ENCODE results near the gene B4GALT5.
A peak's percentile ranks its signal among the peaks of the same experiment; 100 is the strongest.

B4GALT5 gene

GRCh38 chr20:49752201-49752903 lies 38.7 kb upstream of the B4GALT5 start:
- H3K27ac ChIP-seq = no peak overlapping the region

DNA sequence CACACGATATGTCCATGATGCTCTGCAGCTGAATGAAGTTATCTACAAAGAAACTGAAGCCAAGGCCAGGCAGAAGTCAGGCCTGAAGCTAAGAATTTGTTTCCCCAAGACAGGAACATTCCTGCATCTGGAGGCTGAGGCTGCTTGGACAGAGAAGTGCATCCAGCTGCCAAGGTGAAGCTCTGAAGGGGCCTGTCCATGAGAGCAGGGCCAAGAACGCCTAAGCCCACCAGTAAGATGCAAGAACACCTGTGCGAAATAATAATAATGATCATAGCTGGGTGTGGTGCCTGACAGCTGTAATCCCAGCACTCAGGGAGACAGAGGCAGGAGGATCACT lies 37.7 kb upstream of the B4GALT5 start:
- Histone ChIP-seq H3K36me3 (no peaks in the 10 kb centered on the region), H3K9me3 (no peaks in the 10 kb centered on the region), H3K4me3 (no peak overlapping the region), H3K27ac (no peak overlapping the region), H4K20me1 (no peaks in the 10 kb centered on the region), H3K9ac (no peak overlapping the region), H3K4me2 (peak overlapping the region; percentile 21), H3K27me3 (no peaks in the 10 kb centered on the region), H3K4me1 (peaks cover 25% of the 10 kb centered on the region)
- TF ChIP-seq Cebpa-rat (IDR thresholded peaks at IDR 0.05) = no peak

More at GRCh38 chr20:49752201-49752903, 38.7 kb upstream of the B4GALT5 start:
- Histone ChIP-seq H3K4me3 (no peak overlapping the region), H4K20me1 (no peaks in the 10 kb centered on the region), H3K9ac (no peak overlapping the region), H3K4me2 (peak overlapping the region; percentile 24; the same call in 1 of the 2 replicates), H3K27me3 (no peaks in the 10 kb centered on the region), H3K4me1 (peaks cover 25% of the 10 kb centered on the region), H3K36me3 (no peaks in the 10 kb centered on the region), H3K9me3 (no peaks in the 10 kb centered on the region; the same call in 1 of the 2 replicates)
- TF ChIP-seq Cebpa-rat (IDR thresholded peaks at IDR 0.05) = no peak

DNA sequence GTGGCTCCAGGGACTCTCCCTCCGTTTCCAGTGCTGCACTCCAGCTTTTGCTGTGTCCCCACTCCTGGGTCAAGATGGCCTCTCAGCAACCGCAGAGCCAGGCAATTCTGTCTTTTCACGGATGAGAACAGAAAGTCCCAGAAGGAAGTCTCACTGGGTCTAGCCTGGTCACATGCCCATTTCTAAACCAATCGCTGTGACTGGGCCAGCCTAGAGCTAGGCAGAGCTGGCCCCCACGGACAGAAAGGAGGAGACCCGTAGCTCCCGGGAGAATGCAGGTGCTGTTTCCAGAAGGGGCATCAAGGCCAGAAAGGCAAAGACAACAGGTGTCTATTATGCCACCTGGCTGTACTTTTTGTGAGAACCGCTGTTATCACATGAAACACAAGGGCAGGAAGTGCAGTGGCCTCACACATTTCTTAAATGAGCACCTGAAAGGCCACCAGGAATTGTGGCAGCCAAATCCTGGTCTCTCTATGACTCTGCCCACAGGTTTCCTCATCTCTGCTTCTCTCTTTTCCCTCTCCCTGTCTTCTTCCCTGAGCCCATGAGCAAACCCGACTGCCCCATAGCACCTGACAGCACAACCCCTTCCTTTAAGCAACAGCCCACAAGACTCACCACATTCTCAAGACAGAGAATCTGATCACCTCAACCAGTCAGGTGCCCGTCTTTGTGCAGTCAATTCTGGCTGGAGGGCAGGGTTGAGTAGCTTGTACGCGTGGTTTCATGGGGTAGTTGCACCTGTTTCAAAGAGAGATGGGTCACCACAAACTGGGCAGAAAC lies 37.1 kb upstream of the B4GALT5 start:
- Histone ChIP-seq H3K27me3 (no peaks in the 10 kb centered on the region), H3K27ac (no peak overlapping the region), H3K9ac (no peak overlapping the region), H4K20me1 (no peaks in the 10 kb centered on the region), H3K4me1 (peaks cover 25% of the 10 kb centered on the region), H3K4me2 (peak overlapping the region; percentile 21), H3K9me3 (no peaks in the 10 kb centered on the region), H3K4me3 (no peak overlapping the region), H3K36me3 (no peaks in the 10 kb centered on the region)
- TF ChIP-seq Cebpa-rat (IDR thresholded peaks at IDR 0.05) = no peak

- no peak overlapping the region for H3K27ac ChIP-seq
- H3K4me2 ChIP-seq = no peak overlapping the region
- no peak overlapping the region for H3K4me3 ChIP-seq
- peaks cover 25% of the 10 kb centered on the region for H3K4me1 ChIP-seq
- TF ChIP-seq Cebpa-rat (IDR thresholded peaks at IDR 0.05) = no peak
- no peaks in the 10 kb centered on the region for H4K20me1 ChIP-seq
- no peaks in the 10 kb centered on the region for H3K27me3 ChIP-seq
- H3K36me3 ChIP-seq = no peaks in the 10 kb centered on the region
- no peaks in the 10 kb centered on the region for H3K9me3 ChIP-seq
- H3K9ac ChIP-seq = no peak overlapping the region
These were observed 35.9 kb upstream of the B4GALT5 start for GRCh38 chr20:49749625-49750024.

- H3K9ac ChIP-seq = no peak overlapping the region
- H3K27ac ChIP-seq = no peak overlapping the region
- no peaks in the 10 kb centered on the region for H3K9me3 ChIP-seq
- H3K4me1 ChIP-seq = peaks cover 23% of the 10 kb centered on the region
- no peaks in the 10 kb centered on the region for H3K36me3 ChIP-seq
- H3K27me3 ChIP-seq = no peaks in the 10 kb centered on the region
- no peak for TF ChIP-seq Cebpa-rat (IDR thresholded peaks at IDR 0.05)
- H3K4me2 ChIP-seq = no peak overlapping the region
- no peak overlapping the region for H3K4me3 ChIP-seq
- no peaks in the 10 kb centered on the region for H4K20me1 ChIP-seq
These were observed 34.8 kb upstream of the B4GALT5 start for GRCh38 chr20:49748525-49748838.

- Histone ChIP-seq H3K4me1 (peaks cover 17% of the 10 kb centered on the region), H3K4me2 (no peak overlapping the region), H3K27me3 (no peaks in the 10 kb centered on the region), H3K9me3 (no peaks in the 10 kb centered on the region), H3K27ac (no peak overlapping the region), H4K20me1 (no peaks in the 10 kb centered on the region), H3K4me3 (no peak overlapping the region), H3K36me3 (no peaks in the 10 kb centered on the region), H3K9ac (no peak overlapping the region)
- TF ChIP-seq Cebpa-rat (IDR thresholded peaks at IDR 0.05) = no peak
These were observed 34.2 kb upstream of the B4GALT5 start for GRCh38 chr20:49747707-49748524.

DNA sequence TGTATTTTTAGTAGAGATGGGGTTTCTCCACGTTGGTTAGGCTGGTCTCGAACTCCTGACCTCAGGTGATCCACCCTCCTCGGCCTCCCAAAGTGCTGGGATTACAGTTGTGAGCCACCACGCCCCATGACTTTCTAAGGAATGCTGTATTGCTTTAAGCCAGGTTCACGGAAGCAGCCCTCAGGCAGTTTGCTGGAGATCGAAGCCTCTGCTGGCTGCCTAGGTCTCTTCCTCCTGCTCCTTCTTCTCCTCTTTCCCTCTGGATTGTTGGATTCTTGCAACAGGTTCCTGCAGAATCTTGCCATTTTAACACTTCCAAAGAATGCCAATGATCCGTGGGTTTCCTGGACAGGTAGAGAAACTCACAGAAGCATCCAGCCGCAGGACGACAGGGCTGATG lies 29.3 kb upstream of the B4GALT5 start:
- no peak overlapping the region for H3K4me3 ChIP-seq
- no peaks in the 10 kb centered on the region for H3K4me1 ChIP-seq
- no peaks in the 10 kb centered on the region for H3K27me3 ChIP-seq
- no peak overlapping the region for H3K4me2 ChIP-seq
- TF ChIP-seq Cebpa-rat (IDR thresholded peaks at IDR 0.05) = no peak
- H3K27ac ChIP-seq = no peak overlapping the region
- no peaks in the 10 kb centered on the region for H3K36me3 ChIP-seq
- no peaks in the 10 kb centered on the region for H4K20me1 ChIP-seq
- no peaks in the 10 kb centered on the region for H3K9me3 ChIP-seq
- H3K9ac ChIP-seq = no peak overlapping the region

- Histone ChIP-seq H3K4me3 (no peak overlapping the region), H4K20me1 (no peaks in the 10 kb centered on the region), H3K36me3 (no peaks in the 10 kb centered on the region), H3K4me1 (no peaks in the 10 kb centered on the region), H3K4me2 (no peak overlapping the region), H3K9ac (no peak overlapping the region), H3K27ac (no peak overlapping the region), H3K9me3 (no peaks in the 10 kb centered on the region), H3K27me3 (no peaks in the 10 kb centered on the region)
- TF ChIP-seq Cebpa-rat (IDR thresholded peaks at IDR 0.05) = no peak
These were observed 28.3 kb upstream of the B4GALT5 start for GRCh38 chr20:49741977-49742376.

- Histone ChIP-seq H3K4me3 (no peak overlapping the region), H3K27me3 (no peaks in the 10 kb centered on the region), H3K4me1 (no peaks in the 10 kb centered on the region), H4K20me1 (no peaks in the 10 kb centered on the region), H3K9me3 (no peaks in the 10 kb centered on the region), H3K27ac (no peak overlapping the region), H3K4me2 (no peak overlapping the region), H3K36me3 (no peaks in the 10 kb centered on the region), H3K9ac (no peak overlapping the region)
- TF ChIP-seq Cebpa-rat (IDR thresholded peaks at IDR 0.05) = no peak
These were observed 27.1 kb upstream of the B4GALT5 start for GRCh38 chr20:49740807-49741206.

DNA sequence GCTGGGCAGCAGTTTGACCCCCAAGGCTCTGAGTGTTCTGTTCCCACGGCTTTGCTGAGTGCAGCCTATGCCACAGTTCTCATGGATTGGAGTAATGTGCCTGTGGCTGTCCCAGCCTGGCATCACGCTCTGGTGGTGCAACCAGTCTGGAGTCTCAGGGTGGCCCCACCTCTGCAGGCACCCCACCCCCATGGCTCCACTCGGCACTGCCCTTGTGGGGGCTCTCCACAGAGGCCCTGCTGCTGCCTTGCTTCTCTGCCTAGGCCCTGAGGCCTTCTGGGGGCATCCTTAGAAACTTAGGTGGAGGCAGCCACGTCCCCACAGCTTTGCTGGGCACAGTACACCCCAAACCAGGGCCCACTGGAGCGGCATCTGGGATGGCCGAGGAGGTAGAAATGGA lies 25.4 kb upstream of the B4GALT5 start:
- H3K4me1 ChIP-seq = no peaks in the 10 kb centered on the region
- TF ChIP-seq Cebpa-rat (IDR thresholded peaks at IDR 0.05) = no peak
- no peak overlapping the region for H3K4me3 ChIP-seq
- H3K27ac ChIP-seq = no peak overlapping the region
- H3K4me2 ChIP-seq = no peak overlapping the region
- no peaks in the 10 kb centered on the region for H3K36me3 ChIP-seq
- H4K20me1 ChIP-seq = no peaks in the 10 kb centered on the region
- no peaks in the 10 kb centered on the region for H3K9me3 ChIP-seq
- H3K27me3 ChIP-seq = no peaks in the 10 kb centered on the region
- H3K9ac ChIP-seq = no peak overlapping the region
